C4-2B (cell line): ENCODE data around the gene PARP12.

ENCODE experiments used
- CTCF ChIP-seq: fragments of 450-650 bp; conservative IDR thresholded peaks from 2 replicates; pipeline ENCODE4 v1.5.1; 2017; ENCODE audit warnings: mild to moderate bottlenecking
- ZFX ChIP-seq: fragments of 450-650 bp; IDR thresholded peaks from 2 replicates; pipeline ENCODE4 v1.6.1; 2017

GRCh38 chr7:140055833-140056232 is 6.9 kb downstream of the PARP12 start:
- TF ChIP-seq CTCF (no peak), ZFX (no peak)
